Pulmonary artery endothelial cell (primary cell): Measurements from ENCODE around the gene TRIM27. TPM values are rescaled to one million over a fixed set of nuclear protein-coding genes. Genes with fewer than 3 reads are reported as not detected.
"Not testable (repeated sequence)": the region's sequence is repeated elsewhere in the genome, so short reads cannot be mapped to it uniquely, and the experiment has no call there.

Source experiments
- DNase-seq: peaks from one replicate; pipeline ENCODE4 v3.0.0-alpha.2; 2011; ENCODE audit warnings: low read depth, low spot score
- total RNA-seq: library from RNA; depleted of rRNA; stranded (reverse); fragments of >200 nt; gene quantifications from 2 replicates; pipeline ENCODE4 v1.2.3, GENCODE V29; 2014

TRIM27 gene
- total RNA-seq, 1 donor from 2014 or later, result 54.3 TPM

DNA sequence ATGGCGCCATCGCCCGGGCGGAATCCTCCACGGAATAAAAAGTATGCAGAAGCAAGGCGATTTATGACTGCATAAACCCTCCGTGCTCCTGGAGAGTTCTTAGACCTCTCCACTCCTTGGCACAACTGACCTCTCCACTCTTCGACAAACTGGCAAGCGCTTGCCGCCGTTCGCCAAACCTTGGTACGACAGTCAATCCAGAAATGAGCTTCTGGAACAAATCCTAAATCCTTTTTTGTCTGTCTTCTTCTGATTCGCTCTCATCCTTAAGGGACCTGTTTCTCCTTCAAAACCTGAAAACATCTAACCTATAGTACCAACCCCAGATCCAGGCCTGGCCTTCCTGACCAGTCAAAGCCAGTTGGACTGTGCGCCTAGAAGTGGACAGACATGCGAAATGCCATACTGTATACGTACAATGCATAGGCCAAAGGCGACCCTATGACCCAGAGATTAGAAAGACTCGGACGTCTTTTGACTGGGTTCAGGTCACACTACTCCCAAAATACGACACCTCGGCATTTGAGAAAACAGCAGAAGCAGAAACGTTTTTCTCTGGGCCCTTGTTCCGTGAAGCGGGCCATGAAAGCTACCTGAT is 59.4 kb downstream of the TRIM27 start:
- DNase-seq, result no peak

GRCh38 chr6:28863604-28864325 is 60.0 kb downstream of the TRIM27 start:
- no peak for DNase-seq

DNA sequence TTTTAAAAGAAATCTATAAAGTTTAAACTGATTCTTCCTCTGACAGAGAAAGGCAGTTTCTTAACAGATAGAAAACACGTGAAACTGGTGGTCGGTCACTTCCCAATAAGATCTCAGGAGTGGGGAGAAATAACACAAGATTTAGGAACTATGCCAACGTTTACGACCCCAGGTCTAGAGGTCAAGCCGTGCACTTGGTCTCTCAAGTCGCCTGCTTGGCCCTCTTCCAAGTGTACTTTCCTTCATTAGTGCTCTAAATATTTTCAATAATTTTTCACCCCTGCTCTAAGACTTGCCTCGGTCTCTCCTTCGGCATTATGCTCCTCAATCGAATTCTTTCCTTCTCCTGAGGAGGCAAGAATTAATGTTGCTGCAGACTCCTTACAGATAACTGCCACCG is 61.7 kb downstream of the TRIM27 start:
- DNase-seq, result no peak

DNA sequence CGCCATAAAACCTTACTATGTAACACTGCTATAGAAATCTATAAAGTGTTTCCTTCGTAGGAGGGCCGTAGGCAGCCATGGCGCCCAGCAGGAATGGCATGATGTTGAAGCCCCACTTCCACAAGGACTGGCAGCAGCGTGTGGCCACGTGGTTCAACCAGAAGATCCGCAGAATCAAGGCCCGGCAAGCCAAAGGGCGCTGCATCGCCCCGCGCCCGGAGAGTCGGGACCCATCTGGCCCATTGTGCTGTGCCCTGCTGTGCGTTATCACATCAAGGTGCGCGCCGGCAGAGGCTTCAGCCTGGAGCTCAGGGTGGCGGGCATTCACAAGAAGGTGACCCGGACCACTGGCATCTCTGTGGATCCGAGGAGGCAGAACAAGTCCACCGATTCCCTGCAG is 62.4 kb downstream of the TRIM27 start:
- no peak for DNase-seq

- no peak for DNase-seq
Measured at GRCh38 chr6:28860581-28860980, 63.2 kb downstream of the TRIM27 start.

- DNase-seq, result no peak
Measured at GRCh38 chr6:28858963-28859362, 64.8 kb downstream of the TRIM27 start.

DNA sequence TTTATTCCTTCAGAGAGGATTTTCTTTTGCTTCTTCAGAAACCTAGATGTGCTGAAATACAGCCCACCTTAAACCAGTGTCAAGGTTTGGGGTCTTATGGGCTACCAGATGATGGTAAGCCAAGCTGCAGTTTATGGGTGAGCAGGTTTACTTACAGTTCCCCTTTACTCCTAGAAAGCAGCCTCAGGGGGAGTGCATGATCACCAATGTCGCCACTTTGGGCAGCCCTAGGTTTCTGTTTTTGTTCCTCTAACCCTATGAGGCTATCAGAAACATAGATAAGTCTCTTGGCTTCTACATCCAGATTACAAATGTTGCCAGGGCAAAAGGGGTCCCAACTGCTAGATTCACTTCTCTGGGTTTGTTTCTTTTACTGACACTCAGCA is 67.2 kb downstream of the TRIM27 start:
- no peak for DNase-seq

DNA sequence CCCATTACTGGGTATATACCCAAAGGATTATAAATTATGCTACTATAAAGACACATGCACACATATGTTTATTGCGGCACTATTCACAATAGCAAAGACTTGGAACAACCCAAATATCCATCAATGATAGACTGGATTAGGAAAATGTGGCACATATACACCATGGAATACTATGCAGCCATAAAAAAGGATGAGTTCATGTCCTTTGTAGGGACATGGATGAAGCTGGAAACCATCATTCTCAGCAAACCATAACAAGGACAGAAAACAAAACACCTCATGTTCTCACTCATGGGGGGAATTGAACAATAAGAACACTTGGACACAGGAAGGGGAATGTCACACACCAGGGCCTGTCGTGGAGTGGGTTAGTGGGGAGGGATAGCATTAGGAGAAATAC is 69.4 kb downstream of the TRIM27 start:
- DNase-seq, result not testable (repeated sequence)

Other genes with a start within 250 kb of the TRIM27 start
- gene ZNF311, start 81.3 kb upstream of the TRIM27 start, total RNA-seq, result 0.56 and 0.59 TPM in 2 replicates
- gene OR2W1, start 121.2 kb upstream of the TRIM27 start, total RNA-seq, result not detected in 2 replicates
- not detected in 2 replicates for gene OR2B3, start 163.3 kb upstream of the TRIM27 start, total RNA-seq
- gene OR2J1, start 175.5 kb upstream of the TRIM27 start, total RNA-seq, result not detected in 2 replicates
- gene OR2J3, start 184.1 kb upstream of the TRIM27 start, total RNA-seq, result not detected in 2 replicates
- not detected in 2 replicates for gene OR2J2, start 246.9 kb upstream of the TRIM27 start, total RNA-seq